ENCODE results near the gene IGFBP2.

The IGFBP2 gene

DNA sequence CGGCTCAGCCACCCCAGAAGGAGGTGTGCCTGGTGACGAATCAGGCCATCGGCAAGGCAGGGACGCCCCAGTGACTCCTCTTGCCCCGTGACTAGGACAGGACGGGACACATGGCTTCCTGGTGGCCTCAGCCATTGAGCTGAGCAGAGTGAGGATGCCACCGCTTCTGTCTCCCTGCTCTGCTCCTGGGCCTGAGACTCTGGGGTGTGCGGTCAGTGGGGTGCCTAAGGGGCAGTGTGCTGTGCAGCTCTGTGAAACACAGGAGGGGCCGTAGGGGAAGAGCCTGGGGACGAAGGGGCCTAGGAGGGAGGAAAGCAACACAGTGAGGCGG, 37.8 kb downstream of the IGFBP2 start:
- H3K27me3 ChIP-seq (ENCODE audit: control insufficient read depth, insufficient read depth, low read length), result no peaks in the 10 kb centered on the region
- H3K9ac ChIP-seq (ENCODE audit: low read depth, low read length), result no peak overlapping the region
- H3K4me1 ChIP-seq (ENCODE audit: control insufficient read depth, insufficient read depth, low read length), result peaks cover 5% of the 10 kb centered on the region
- H3K4me3 ChIP-seq (ENCODE audit: low read depth, low read length), result no peak overlapping the region
- no peaks in the 10 kb centered on the region for H3K36me3 ChIP-seq (ENCODE audit: control insufficient read depth, insufficient read depth, low read length)
- H3K9me3 ChIP-seq (ENCODE audit: control insufficient read depth, insufficient read depth, low read length), result no peaks in the 10 kb centered on the region

DNA sequence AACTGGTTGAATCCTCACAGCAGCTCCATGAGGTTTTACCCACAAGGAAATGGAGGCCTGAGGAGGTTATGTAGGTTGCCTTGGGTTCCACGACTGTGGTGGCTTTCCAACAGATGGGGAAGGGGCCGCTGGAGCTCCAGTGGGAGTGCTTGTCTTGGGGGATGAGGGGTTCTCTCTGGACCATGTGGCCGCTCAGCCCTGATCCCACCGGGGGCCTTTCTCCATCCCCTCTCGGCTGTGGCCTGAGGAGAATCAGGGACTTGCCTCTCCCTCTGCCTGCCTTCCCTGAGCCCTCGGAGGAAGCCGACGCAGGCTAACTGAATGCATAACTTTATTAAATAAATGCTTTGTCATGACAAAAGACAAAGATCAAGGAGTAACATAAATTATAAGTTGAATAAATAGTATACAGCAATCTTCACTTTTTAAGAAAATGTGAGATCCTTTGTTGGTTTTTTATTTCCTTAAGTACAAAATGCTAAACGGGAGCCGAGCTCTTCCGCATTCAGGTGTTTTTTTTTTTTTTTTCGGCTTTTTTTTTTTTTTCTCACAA, 38.6 kb downstream of the IGFBP2 start:
- Histone ChIP-seq H3K9me3 (ENCODE audit: control insufficient read depth, insufficient read depth, low read length) (no peaks in the 10 kb centered on the region), H3K9ac (ENCODE audit: low read depth, low read length) (no peak overlapping the region), H3K4me1 (ENCODE audit: control insufficient read depth, insufficient read depth, low read length) (no peaks in the 10 kb centered on the region), H3K4me3 (ENCODE audit: low read depth, low read length) (no peak overlapping the region), H3K36me3 (ENCODE audit: control insufficient read depth, insufficient read depth, low read length) (no peaks in the 10 kb centered on the region), H3K27me3 (ENCODE audit: control insufficient read depth, insufficient read depth, low read length) (no peaks in the 10 kb centered on the region)

DNA sequence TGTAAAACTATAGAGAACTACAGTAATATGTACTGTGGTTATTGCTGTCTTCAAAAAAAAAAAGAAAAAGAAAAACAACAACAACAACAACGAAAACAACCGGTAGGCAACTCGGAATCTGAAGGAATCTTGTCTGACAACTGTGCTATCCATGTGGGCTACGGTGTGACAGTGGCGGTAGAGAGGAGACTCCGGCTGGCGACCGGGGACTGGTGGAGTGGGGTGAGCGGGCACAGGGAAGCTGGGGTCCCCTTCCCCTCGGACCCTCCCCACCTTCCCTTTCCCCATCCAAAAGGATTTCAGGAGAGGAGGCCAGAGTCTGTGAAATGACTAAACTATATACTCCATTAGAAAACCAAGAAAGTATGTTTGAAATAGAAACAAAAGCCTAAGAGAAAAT, 39.2 kb downstream of the IGFBP2 start:
- Histone ChIP-seq H3K4me3 (ENCODE audit: low read depth, low read length) (no peak overlapping the region), H3K27me3 (ENCODE audit: control insufficient read depth, insufficient read depth, low read length) (no peaks in the 10 kb centered on the region), H3K9me3 (ENCODE audit: control insufficient read depth, insufficient read depth, low read length) (no peaks in the 10 kb centered on the region), H3K36me3 (ENCODE audit: control insufficient read depth, insufficient read depth, low read length) (no peaks in the 10 kb centered on the region), H3K9ac (ENCODE audit: low read depth, low read length) (no peak overlapping the region), H3K4me1 (ENCODE audit: control insufficient read depth, insufficient read depth, low read length) (no peaks in the 10 kb centered on the region)

DNA sequence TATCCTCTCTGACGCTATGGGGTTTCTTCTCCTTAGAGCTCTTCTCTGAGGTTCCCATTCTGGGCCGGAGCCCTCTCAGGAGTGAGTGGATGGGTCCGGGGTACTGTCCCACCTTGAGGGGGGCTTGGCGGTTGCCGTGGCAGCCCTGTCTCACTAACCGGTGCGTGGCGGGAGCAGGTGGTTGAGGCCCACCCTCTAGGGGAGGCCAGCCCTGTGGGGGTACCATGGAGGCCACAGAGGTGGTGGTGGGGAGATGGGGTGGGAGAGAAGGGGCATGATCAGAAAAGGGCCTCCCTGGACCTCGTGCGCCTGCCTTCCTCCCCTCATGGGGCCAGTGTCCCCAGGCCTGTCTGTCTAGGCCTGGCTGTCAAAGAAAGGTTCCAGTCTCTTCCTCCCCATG, 39.8 kb downstream of the IGFBP2 start:
- Histone ChIP-seq H3K4me3 (ENCODE audit: low read depth, low read length) (no peak overlapping the region), H3K4me1 (ENCODE audit: control insufficient read depth, insufficient read depth, low read length) (no peaks in the 10 kb centered on the region), H3K9ac (ENCODE audit: low read depth, low read length) (no peak overlapping the region), H3K27me3 (ENCODE audit: control insufficient read depth, insufficient read depth, low read length) (no peaks in the 10 kb centered on the region), H3K36me3 (ENCODE audit: control insufficient read depth, insufficient read depth, low read length) (no peaks in the 10 kb centered on the region), H3K9me3 (ENCODE audit: control insufficient read depth, insufficient read depth, low read length) (no peaks in the 10 kb centered on the region)

DNA sequence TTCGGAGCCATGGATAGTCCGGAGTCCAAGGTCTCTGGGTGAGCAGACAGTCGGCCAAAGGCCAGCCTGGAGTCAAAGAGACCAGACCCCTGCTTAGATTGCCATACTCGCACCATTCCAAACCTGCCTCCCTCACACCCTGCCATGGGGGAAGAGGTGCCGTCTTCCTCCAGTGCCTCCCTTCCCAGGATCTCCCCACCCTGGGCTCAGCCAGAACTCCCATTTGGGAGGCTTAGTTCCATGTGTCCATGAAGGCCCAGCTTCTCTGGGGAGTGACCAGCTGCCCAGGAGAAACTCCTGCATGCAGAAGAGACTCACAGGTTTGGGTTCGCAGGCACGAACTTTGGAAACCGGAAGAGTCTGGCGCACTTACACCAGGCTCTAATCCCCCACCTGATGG, 40.4 kb downstream of the IGFBP2 start:
- Histone ChIP-seq H3K36me3 (ENCODE audit: control insufficient read depth, insufficient read depth, low read length) (no peaks in the 10 kb centered on the region), H3K27me3 (ENCODE audit: control insufficient read depth, insufficient read depth, low read length) (no peaks in the 10 kb centered on the region)

DNA sequence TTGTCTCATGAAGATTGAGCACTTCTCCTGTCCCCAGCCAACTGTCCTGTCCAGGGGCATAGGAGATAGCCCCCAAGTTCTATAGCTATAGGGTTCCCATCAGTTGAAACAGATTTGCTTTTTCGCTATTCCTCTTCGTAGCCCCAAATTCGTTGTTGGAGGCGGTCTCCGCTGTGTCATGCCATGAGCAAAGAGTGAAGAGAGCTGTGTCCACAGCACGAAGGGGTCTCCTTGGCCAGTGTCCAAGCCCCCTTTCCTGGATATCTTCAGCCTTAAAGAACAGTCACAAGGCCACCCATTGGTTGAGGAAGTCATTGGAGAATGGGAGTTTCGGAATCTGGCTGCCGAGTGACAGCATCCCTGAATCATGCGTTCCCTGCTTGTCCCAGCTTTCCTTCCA, 41.2 kb downstream of the IGFBP2 start:
- no peaks in the 10 kb centered on the region for H3K9me3 ChIP-seq (ENCODE audit: control insufficient read depth, insufficient read depth, low read length)
- H3K4me3 ChIP-seq (ENCODE audit: low read depth, low read length), result no peak overlapping the region
- no peak overlapping the region for H3K9ac ChIP-seq (ENCODE audit: low read depth, low read length)
- no peaks in the 10 kb centered on the region for H3K4me1 ChIP-seq (ENCODE audit: control insufficient read depth, insufficient read depth, low read length)
- H3K27me3 ChIP-seq (ENCODE audit: control insufficient read depth, insufficient read depth, low read length), result no peaks in the 10 kb centered on the region
- H3K36me3 ChIP-seq (ENCODE audit: control insufficient read depth, insufficient read depth, low read length), result no peaks in the 10 kb centered on the region

More for the DNA sequence above, 40.4 kb downstream of the IGFBP2 start:
- Histone ChIP-seq H3K9me3 (ENCODE audit: control insufficient read depth, insufficient read depth, low read length) (no peaks in the 10 kb centered on the region), H3K9ac (ENCODE audit: low read depth, low read length) (no peak overlapping the region), H3K4me3 (ENCODE audit: low read depth, low read length) (no peak overlapping the region), H3K4me1 (ENCODE audit: control insufficient read depth, insufficient read depth, low read length) (no peaks in the 10 kb centered on the region)

DNA sequence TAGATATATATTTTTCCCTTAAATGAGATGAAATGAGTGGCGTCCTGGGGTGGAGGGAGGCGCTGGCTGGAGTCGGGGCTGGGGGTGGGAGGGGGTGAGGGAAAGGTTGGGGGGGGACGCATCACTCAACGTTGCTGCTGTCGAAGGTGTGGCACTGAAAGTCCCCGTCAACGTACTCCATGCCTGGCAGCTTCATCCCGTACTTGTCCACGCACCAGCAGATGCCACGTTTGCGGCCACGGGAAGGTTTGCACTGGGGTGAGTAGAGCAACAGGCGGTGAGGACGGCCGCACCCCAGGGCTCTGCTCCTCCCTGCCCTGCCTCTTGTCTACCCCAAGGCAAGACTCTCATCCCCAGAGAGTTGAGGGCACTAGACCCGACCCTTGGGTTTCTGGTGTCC, 43.4 kb downstream of the IGFBP2 start:
- H3K9ac ChIP-seq (ENCODE audit: low read depth, low read length), result no peak overlapping the region
- no peaks in the 10 kb centered on the region for H3K27me3 ChIP-seq (ENCODE audit: control insufficient read depth, insufficient read depth, low read length)
- H3K4me1 ChIP-seq (ENCODE audit: control insufficient read depth, insufficient read depth, low read length), result no peaks in the 10 kb centered on the region
- H3K36me3 ChIP-seq (ENCODE audit: control insufficient read depth, insufficient read depth, low read length), result no peaks in the 10 kb centered on the region
- no peak overlapping the region for H3K4me3 ChIP-seq (ENCODE audit: low read depth, low read length)
- no peaks in the 10 kb centered on the region for H3K9me3 ChIP-seq (ENCODE audit: control insufficient read depth, insufficient read depth, low read length)

DNA sequence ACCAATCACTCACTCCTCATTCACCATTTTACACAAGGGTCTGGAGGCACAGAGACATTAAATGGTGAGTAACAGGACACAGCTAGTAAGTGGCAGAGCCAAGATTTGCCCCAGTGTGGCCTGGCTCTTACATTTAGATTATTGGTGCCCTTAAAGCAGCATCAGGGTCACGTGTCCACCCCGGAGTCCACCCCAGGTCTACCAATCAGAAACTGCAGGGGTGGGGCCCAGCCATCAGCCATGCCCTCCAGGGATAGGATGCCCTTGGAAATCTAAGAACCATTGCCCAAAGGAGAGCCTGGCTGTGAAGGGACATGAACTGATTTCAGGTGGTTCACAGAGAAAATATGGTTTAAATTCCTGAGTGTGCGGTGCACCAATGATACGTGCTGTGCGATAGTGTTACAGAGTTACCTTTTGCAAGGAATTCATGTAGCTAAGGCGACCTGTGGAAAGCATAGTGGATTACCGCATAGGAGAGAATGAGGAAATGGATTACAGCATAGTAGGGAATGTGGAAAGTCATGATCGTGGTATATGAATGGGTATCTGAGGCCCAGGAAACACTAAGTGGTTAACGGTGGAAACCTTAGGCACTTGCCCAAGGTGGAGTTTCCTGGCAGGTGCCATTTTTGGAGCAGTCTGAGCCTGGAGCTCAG, 44.3 kb downstream of the IGFBP2 start:
- Histone ChIP-seq H3K4me3 (ENCODE audit: low read depth, low read length) (no peak overlapping the region), H3K27me3 (ENCODE audit: control insufficient read depth, insufficient read depth, low read length) (no peaks in the 10 kb centered on the region), H3K4me1 (ENCODE audit: control insufficient read depth, insufficient read depth, low read length) (no peaks in the 10 kb centered on the region), H3K9ac (ENCODE audit: low read depth, low read length) (no peak overlapping the region), H3K9me3 (ENCODE audit: control insufficient read depth, insufficient read depth, low read length) (no peaks in the 10 kb centered on the region), H3K36me3 (ENCODE audit: control insufficient read depth, insufficient read depth, low read length) (no peaks in the 10 kb centered on the region)

DNA sequence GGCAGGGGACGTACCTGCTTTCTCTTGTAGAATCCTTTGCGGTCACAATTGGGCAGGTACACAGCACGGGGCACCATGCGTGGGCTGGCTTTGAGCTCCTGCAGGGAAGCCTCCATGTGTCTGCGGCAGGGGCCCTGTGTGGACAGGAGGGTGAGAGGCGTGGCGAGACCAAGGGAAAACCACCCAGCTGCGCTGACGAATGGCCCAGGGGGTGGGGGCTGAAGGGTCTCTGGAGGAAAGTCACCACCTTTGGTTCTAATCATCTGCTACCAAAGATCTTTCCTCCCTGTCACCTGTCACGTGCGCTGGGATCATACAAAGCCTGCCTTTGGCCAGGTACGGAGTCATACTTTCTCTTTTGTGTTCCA, 44.9 kb downstream of the IGFBP2 start:
- no peaks in the 10 kb centered on the region for H3K27me3 ChIP-seq (ENCODE audit: control insufficient read depth, insufficient read depth, low read length)
- no peaks in the 10 kb centered on the region for H3K36me3 ChIP-seq (ENCODE audit: control insufficient read depth, insufficient read depth, low read length)
- no peaks in the 10 kb centered on the region for H3K4me1 ChIP-seq (ENCODE audit: control insufficient read depth, insufficient read depth, low read length)
- H3K9me3 ChIP-seq (ENCODE audit: control insufficient read depth, insufficient read depth, low read length), result no peaks in the 10 kb centered on the region
- H3K4me3 ChIP-seq (ENCODE audit: low read depth, low read length), result no peak overlapping the region
- no peak overlapping the region for H3K9ac ChIP-seq (ENCODE audit: low read depth, low read length)

DNA sequence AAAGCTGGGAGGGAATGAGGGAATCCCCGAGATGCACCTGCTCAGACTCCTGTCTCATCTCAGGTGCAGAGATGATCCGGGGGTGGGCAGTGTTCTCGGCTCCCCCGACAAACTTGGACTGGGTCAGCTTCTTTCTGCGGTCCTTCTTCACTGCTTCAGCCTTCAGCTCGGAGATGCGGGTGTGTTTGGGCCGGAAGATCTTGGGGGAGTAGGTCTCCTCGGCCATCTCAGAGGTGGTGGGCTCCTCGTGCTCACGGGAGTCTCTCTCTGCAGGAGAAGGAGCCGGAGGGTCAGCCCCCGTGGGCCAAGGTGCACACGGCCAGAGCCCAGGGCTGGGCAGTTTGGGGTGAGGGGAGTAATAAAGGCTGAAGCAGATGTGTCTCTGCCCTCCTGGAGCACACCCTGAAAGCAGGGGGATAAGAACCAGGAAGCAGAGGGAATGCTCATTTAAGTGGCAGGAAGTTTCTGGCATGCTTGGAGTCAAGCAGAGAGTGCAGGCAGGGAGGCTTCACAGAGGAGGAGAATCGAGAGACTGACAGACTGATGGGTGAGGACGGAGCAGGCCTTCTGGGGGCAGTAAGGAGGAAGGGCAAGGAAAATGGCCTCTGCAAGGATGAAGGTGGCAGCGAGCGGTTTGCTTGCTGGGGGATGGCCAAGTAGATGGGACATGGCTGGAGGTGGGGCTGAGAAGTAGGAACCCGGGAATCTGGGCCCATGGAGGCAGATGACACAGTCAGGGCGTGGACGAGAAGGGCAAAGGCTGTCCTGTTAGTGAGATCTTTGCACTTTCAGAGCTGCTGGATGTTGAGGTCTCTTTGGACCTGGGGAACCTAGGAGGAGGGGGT, 45.8 kb downstream of the IGFBP2 start:
- no peaks in the 10 kb centered on the region for H3K27me3 ChIP-seq (ENCODE audit: control insufficient read depth, insufficient read depth, low read length)
- H3K9ac ChIP-seq (ENCODE audit: low read depth, low read length), result no peak overlapping the region
- no peak overlapping the region for H3K4me3 ChIP-seq (ENCODE audit: low read depth, low read length)

DNA sequence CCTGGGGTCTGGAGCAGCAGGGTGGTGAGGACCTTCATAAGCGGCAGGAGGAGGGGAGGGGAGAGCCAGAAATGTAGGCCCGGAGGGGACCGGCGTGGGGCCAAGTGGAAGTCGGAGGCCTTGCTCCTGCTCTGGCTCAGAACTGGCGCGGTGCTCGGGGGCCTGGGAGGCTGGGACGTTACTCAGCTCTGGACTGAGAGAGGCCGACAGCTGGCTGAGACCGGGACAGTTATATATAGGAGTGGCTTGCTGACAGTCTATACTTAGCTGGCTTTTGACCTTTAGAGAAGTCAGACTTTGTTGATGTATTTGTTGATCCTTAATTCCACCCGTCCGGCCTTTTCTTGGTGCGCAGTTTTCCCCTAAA, 46.4 kb downstream of the IGFBP2 start:
- no peaks in the 10 kb centered on the region for H3K36me3 ChIP-seq (ENCODE audit: control insufficient read depth, insufficient read depth, low read length)
- H3K9ac ChIP-seq (ENCODE audit: low read depth, low read length), result no peak overlapping the region
- no peaks in the 10 kb centered on the region for H3K4me1 ChIP-seq (ENCODE audit: control insufficient read depth, insufficient read depth, low read length)
- H3K4me3 ChIP-seq (ENCODE audit: low read depth, low read length), result no peak overlapping the region
- H3K9me3 ChIP-seq (ENCODE audit: control insufficient read depth, insufficient read depth, low read length), result no peaks in the 10 kb centered on the region
- H3K27me3 ChIP-seq (ENCODE audit: control insufficient read depth, insufficient read depth, low read length), result no peaks in the 10 kb centered on the region

More for the DNA sequence above, 45.8 kb downstream of the IGFBP2 start:
- Histone ChIP-seq H3K4me1 (ENCODE audit: control insufficient read depth, insufficient read depth, low read length) (no peaks in the 10 kb centered on the region), H3K9me3 (ENCODE audit: control insufficient read depth, insufficient read depth, low read length) (no peaks in the 10 kb centered on the region), H3K36me3 (ENCODE audit: control insufficient read depth, insufficient read depth, low read length) (no peaks in the 10 kb centered on the region)

DNA sequence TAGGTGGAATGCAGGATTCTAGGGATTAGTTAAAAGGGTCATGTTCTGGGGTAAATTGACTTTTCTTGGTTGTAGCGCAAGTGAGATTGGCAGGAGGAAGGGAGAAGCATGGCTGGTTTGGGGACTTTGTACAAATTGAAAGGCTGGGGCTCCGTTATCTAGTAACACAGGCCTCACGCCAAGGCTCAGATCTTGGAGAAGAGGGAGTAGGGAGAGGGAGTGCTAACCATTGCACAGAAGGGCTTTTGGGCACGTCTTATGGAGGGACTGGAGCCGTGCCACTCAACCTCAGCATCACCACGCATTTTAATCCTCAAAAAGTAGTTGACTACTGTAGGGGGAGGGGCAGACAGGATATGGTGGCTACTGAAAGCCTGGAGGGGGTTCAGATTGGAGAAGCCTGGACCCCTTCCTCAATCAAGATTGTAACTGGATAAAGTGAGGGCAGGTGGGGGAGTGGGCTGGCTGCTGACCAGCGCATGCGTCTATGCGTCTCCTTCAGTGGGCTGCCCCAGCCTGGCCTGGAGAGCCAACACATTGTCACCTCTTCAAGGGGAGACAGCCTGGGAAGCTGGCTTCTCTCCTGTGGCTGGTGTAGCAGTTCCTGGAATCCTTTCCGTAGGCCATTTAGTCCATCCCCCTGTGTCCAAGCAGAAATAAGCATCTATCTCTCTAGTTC, 47.9 kb downstream of the IGFBP2 start:
- H3K4me1 ChIP-seq (ENCODE audit: control insufficient read depth, insufficient read depth, low read length), result no peaks in the 10 kb centered on the region
- H3K4me3 ChIP-seq (ENCODE audit: low read depth, low read length), result no peak overlapping the region
- no peak overlapping the region for H3K9ac ChIP-seq (ENCODE audit: low read depth, low read length)
- H3K9me3 ChIP-seq (ENCODE audit: control insufficient read depth, insufficient read depth, low read length), result no peaks in the 10 kb centered on the region
- no peaks in the 10 kb centered on the region for H3K36me3 ChIP-seq (ENCODE audit: control insufficient read depth, insufficient read depth, low read length)
- no peaks in the 10 kb centered on the region for H3K27me3 ChIP-seq (ENCODE audit: control insufficient read depth, insufficient read depth, low read length)

Data from iPS-15b (cell line).